22Rv1 (cell line): Measurements from ENCODE around the gene TMEM178B.

ENCODE experiments used
- H3K27ac ChIP-seq: fragments of 450-650 bp; 2 replicates; pipeline ENCODE4 v1.5.1; 2017
- ZFX ChIP-seq: fragments of 450-650 bp; IDR thresholded peaks from 2 replicates; pipeline ENCODE4 v1.6.1; 2017; ENCODE audit warnings: antibody characterized with exemption, borderline replicate concordance
- TF ChIP-seq, protein P1 (sequence below): fragments of 450-650 bp; IDR thresholded peaks from 2 replicates; pipeline ENCODE4 v1.5.1; 2017; ENCODE audit warnings: mild to moderate bottlenecking

Gene TMEM178B

GRCh38 chr7:141525973-141526514 lies 452.2 kb downstream of the TMEM178B start:
- TF ChIP-seq, protein P1, sequence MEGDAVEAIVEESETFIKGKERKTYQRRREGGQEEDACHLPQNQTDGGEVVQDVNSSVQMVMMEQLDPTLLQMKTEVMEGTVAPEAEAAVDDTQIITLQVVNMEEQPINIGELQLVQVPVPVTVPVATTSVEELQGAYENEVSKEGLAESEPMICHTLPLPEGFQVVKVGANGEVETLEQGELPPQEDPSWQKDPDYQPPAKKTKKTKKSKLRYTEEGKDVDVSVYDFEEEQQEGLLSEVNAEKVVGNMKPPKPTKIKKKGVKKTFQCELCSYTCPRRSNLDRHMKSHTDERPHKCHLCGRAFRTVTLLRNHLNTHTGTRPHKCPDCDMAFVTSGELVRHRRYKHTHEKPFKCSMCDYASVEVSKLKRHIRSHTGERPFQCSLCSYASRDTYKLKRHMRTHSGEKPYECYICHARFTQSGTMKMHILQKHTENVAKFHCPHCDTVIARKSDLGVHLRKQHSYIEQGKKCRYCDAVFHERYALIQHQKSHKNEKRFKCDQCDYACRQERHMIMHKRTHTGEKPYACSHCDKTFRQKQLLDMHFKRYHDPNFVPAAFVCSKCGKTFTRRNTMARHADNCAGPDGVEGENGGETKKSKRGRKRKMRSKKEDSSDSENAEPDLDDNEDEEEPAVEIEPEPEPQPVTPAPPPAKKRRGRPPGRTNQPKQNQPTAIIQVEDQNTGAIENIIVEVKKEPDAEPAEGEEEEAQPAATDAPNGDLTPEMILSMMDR, result no peak
- TF ChIP-seq ZFX, result no peak
- no peak overlapping the region for H3K27ac ChIP-seq

- no peak for TF ChIP-seq ZFX
- TF ChIP-seq, protein P1, result no peak
- no peak overlapping the region for H3K27ac ChIP-seq
Observed at GRCh38 chr7:141527076-141527475, 453.2 kb downstream of the TMEM178B start.

- no peak for TF ChIP-seq ZFX
- TF ChIP-seq, protein P1, result no peak
- no peak overlapping the region for H3K27ac ChIP-seq
Observed at GRCh38 chr7:141528399-141528798, 454.5 kb downstream of the TMEM178B start.
